ENCODE data around the gene PRDM5.

DNA sequence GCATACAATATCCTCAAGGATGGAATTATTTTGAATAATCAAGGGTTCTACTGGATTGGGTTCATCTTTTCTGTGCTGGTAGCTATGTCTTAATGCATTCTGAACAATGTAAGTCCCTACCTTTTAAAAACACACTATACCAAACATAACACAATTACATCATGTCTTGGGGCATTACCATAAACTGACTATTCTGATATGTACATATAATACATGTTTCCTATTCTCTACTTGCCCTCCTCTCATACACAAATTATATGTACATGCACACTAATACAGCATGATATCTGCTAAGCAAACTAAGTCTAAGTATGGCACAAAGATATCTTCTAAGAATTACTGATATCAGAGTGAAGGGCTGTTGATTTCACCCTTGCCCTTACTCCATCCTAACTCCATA lies 147.1 kb downstream of the PRDM5 start:
- TF ChIP-seq, protein P1, sequence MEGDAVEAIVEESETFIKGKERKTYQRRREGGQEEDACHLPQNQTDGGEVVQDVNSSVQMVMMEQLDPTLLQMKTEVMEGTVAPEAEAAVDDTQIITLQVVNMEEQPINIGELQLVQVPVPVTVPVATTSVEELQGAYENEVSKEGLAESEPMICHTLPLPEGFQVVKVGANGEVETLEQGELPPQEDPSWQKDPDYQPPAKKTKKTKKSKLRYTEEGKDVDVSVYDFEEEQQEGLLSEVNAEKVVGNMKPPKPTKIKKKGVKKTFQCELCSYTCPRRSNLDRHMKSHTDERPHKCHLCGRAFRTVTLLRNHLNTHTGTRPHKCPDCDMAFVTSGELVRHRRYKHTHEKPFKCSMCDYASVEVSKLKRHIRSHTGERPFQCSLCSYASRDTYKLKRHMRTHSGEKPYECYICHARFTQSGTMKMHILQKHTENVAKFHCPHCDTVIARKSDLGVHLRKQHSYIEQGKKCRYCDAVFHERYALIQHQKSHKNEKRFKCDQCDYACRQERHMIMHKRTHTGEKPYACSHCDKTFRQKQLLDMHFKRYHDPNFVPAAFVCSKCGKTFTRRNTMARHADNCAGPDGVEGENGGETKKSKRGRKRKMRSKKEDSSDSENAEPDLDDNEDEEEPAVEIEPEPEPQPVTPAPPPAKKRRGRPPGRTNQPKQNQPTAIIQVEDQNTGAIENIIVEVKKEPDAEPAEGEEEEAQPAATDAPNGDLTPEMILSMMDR (optimal IDR thresholded peaks at IDR 0.05 in 1 of 3, IDR thresholded peaks at IDR 0.05 in 1 of 3, conservative IDR thresholded peaks at IDR 0.05 in 1 of 3; ENCODE audit: extremely low read depth in 1 of 3, insufficient read depth in 2 of 3, low read length in 3 of 3) = no peak
- no peak for TF ChIP-seq EZH2 (IDR thresholded peaks at IDR 0.05; ENCODE audit: low read length)

Measured in keratinocyte (primary cell).